ENCODE data around the gene HOPX.
"Not testable (repeated sequence)": the region's sequence is repeated elsewhere in the genome, so short reads cannot be mapped to it uniquely, and the experiment has no call there.

Gene HOPX, protein sequence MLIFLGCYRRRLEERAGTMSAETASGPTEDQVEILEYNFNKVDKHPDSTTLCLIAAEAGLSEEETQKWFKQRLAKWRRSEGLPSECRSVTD

DNA sequence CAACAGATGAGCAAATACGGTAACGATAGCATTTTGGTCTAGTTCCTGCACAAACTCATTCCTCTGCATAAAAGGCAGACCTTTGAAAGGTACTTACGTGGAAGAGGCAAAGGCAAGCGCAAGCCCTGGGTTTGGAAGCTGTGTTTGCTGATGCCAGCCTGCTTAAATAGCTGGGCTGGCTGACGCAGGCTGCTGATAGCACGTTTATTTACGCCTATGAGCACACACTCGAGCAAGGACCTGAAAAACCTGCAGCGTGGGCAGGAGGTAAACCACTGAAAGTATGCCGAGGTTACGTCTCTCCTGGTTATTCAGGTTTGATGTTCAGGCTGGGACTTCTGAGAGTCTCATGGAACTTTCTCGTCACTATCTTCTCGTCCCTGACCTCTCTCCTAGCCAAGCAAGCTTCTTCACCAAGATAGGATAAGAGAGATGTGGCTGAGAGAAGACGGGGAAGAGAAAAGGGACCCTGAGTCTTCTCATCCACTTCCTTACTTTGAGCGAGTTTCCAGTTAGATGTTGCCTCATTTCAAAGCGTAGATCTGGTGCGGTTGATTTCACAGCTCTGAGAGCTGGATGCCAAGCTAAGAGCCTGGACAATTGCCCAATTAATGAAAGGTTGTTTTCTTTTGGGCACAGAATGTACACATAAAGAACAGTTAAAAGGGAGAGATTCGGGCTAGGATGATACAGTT lies at the start of gene HOPX:
TSS of gene HOPX (minus strand) at position 139 of the 695 bp plus-strand sequence. CDS start 23,480 bp downstream, outside the sequence.
- no peak for DNase-seq

DNA sequence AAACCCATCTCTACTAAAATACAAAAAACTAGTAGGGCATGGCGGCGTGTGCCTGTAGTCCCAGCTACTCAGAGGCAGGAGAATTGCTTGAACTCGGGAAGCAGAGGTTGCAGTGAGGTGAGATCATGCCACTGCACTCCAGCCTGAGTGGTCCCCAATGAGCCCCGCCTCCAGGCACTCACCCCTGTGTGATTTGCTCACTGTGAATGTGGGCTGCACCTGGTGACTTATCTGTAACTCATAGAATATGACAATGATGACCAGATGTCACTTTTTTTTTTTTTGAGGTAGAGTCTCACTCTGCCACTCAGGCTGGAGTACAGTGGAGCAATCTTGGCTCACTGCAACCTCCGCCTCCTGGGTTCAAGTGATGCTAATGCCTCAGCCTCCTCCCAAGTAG lies 49.0 kb upstream of the HOPX start:
- DNase-seq, result no peak

DNA sequence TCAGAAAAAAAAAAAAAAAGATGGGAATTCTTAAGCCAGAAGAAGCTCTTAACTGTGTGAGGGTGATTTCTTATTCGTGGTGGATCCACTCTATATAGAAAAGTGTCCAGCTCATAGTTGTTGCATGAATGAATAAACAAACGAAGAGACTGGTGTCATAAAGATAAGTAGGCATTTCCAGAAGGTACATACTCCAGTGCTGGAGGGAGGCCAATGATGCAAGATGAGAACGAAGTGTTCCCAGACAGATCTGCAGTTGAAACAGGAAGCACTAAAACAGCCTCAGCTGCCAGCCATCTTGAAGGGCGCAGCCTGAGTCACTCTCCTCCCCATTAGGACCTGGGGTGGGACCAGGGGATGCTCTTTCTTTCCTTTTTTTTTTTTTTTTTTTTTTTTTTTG lies 47.4 kb upstream of the HOPX start:
- no peak for DNase-seq

DNA sequence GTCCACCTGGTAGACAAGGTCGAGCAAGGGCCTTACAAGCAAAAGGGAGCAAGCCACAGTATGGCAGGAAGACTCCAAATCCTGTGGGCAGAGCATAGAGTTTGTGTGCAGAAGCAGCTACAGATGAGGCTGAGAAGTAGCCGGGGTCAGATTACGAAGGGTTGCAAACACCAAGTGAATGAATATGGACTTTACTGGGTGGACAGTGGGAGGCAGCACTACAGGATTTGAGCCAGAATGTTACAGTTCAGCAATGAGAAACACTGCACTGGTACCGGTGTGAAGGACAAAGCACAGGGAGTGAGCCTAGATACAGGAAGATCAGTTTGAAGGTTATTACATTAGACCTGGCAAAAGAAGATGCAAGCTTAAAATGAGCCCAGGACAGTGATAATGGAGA lies 46.1 kb upstream of the HOPX start:
- no peak for DNase-seq

DNA sequence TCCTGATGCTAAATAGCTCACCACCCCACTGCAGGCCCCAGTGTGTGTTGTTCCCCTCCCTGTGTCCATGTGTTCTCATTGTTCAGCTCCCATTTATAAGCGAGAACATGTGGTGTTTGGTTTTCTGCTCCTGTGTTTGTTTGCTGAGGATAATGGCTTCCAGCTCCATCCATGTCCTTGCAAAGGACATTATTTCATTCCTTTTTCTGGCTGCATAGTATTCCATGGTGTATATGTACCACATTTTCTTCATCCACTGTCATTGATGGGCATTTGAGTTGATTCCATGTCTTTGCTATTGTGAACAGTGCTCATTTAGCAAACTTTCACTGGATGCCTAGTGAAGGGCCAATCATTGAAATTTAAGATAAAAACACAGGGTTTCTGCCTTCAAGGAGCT lies 45.5 kb upstream of the HOPX start:
- not testable (repeated sequence) for DNase-seq

DNA sequence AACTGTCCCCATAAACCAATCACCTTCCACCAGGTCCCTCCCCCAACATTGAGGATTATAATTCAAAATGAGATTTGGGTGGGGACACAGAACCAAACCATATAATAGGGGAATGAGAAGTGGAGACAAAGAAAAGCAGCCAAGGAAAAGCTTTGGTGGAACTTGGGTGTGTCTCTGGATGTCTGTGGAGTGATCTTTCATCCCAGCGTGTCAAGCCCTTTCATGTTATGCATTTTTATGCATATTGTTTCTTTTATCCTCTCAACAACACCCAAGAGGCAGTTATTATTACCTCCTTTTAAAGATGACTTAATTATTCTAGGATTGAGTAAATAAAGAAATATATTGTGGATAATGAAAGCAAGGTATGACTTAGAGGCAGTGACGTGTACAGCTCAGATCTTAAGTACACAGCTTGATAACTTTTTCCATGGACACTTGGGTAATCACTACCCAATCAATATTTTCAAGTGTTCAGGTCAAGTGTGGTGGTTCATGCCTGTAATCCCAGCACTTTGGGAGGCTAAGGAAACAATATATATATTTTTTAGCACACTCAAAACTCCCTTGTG lies 42.6 kb upstream of the HOPX start:
- no peak for DNase-seq

DNA sequence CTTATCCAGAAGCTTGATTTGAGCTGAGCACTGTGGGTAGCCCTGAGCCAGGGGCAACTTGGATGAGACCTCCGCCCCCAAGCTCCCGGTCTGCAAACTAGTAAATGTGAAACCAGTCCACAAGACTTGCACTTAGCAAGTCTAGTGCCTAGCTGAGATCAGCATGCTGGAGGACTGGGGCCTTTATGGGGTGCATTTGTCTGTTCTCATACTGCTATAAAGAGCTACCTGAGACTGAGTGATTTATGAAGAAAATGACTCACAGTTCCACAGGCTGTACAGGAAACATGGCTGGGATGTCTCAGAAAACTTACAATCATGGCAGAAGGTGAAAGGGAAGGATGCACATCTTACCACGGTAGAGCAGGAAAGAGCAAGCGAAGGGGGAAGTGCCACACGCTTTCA lies 42.1 kb upstream of the HOPX start:
- no peak for DNase-seq

DNA sequence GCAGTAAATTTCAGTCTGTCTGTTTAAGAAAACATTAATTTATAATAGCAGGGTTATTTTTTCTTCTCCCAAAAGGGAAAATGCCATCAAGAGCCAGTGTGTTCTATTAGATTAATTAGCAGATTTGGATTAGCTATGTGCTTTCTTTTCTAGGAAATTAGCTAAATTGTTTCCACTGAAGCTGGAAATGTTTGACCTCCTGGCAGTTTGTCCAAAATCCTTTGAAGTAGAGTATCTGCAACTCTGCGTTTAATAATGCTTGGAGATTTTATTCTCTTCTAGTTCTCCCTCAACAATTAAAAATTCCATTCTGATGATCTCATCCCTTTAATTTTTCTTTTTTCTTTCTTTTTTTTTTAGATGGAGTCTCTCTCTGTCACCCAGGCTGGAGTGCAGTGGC lies 27.1 kb upstream of the HOPX start:
- DNase-seq, result no peak

DNA sequence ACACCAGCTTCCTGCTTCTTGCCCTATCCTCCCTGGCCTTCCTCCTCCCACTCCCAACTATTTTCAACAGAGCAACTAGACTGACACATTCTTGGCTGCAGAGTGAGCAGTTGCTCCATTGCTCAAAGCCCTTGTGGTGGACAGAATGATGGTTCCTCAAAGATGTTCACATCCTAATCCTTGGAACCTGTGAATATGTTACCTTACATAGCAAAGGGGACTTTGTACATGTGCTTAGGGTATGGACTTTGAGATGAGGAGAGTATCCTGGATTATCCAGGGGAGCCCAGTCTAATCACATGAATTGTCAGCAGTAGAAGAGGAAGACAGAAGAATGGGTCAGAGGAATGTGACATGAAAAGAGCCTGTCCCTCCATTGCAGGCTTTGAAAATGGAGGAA lies 24.9 kb upstream of the HOPX start:
- DNase-seq, result no peak

DNA sequence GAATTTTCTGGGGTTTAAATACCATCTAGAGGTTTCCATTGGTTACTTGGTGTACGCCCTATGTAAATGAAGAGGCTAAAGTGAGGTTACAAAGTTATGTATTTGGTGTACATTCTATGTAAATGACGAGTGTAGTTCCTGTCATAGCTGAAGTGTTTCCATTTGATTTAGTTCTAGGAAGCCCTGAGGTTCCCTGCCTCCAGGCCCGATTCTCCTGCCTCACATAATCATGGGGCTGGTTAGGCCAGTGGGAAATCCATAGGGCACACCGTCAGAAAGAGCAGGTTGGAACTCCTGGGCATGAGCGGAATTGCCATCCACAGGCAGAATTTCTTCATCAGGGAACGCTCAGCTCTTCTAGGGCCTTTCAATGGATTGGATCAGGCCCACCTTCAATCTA lies 24.2 kb upstream of the HOPX start:
- no peak for DNase-seq

DNA sequence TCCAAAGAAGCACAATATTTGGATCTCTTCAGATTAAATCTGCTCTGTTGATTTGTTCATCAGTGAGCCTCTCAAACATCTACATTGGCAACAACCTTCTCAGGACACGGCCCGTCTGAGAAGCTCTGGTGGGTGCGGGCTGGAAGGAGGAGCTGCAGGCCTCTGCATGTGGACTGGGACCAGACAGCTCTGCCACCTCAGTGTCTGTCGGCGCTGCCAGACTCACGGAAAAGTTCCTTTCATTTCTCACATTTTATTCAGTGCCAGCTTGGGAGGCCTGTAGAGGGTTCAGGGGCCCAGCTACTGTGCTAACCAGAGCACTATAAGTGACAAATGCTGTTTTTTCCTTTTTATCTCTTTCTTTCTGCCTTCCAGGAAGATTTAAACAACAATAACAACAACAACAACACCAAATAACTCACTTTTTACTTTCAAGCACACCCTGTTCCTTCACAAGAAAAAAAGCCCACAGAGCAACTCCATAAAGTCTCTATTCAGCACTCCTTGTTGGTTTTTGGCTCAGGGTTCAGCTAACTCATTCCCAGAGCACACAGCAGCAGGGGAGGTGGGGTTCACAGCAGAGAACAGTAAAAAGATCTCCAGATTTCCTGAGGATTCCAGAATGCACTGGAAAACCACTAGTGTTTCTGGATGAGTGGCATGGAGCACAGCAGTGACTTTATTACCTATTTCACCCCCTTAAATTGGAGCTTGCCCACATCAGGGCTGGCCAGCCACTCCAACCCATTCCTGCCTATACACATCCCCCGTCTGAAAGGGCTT lies 23.2 kb upstream of the HOPX start:
- DNase-seq, result no peak

DNA sequence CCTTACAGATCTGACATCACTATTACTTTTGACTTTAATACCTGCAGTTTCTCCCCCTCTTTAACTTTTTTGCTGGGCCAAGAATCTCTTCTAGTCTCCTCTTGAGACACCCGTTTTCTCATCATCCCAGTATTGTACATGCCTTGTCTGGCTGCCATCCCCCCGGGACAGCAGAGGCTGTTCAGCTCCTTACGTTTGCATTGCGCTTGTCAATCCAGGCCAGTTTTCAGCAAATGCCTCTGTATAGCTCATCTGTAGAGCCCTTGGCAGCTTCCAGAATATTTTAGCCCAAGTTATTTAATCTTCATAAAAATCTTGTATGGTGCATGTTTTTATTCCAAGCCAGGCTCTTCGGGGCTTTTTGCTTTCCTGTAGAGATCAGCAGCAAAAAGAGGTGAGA lies 22.3 kb upstream of the HOPX start:
- no peak for DNase-seq

DNA sequence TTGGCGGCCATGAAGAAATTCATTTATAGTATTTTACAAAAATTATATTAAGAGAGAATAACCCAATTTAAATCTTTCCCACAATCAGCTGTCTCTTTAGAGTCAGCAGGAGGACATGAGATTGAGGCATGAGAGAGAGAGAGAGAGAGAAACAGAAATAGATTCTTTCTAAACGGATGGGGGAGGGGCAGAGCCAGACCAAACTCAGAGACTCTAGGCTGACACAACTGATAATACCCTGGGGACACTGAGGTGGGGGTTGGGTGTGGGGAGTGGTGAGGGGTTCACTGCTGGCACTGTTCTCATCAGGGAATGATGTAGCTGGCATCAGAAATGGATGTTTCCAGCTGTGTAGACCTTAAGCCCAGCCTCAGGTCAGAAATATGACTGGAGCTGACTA lies 20.5 kb upstream of the HOPX start:
- no peak for DNase-seq

DNA sequence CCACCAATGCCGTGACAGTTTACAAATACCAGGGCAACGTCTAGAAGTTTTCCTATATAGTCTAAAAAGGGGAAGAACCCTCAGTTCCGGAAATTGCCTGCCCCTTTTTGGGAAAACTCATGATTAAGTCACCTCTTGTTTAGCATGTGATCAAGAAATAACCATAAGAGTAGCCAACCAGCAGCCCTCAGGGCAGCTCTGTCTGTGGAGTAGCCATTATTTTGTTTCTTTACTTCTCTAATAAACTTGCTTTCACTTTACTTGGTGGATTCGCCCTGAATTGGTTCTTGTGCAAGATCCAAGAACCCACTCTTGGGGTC lies 20.0 kb upstream of the HOPX start:
- no peak for DNase-seq

DNA sequence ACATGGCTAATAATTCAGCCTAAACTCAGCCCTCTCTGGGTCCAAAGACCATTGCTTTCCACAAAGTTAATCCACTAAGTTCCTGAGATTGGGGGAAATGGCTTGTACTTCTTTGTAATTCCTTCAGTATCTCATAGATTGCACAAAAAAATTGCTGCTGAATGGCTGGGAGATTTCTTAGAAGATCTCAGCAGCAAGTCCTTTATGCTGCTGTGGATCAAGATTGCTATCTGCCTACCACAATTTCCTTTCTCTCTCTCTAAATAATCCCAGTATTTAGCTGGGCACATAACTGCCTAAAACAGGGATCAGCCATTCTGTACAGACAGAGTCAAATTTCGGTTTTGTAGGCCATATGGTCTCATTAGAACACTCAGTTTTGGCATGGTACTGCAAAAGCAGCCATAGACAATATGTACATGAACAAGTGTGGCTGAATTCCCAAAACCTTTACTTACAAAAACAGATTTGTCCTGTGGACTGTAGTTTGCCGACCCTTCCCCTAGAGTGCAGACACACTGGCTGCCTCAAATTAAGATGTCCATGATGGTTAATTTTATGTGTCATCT lies 18.5 kb upstream of the HOPX start:
- no peak for DNase-seq

DNA sequence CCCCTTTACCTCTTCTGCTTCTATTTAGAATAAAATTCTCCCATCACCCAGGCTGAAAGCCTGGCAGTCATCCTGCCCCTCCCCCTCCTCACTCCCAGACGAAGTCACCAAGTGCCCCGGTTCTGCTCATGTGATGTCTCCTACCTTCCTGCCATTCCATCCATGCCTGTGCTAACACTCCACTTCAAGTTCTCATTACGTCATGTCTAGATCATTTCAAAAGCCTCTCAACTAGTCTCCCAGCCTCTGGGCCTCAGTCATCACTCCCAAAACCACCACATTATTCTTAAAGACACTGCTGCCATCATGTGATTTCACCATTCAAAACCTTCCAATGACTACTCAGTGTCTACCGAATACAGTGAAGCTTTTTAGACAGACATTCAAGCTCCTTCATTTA lies 17.2 kb upstream of the HOPX start:
- no peak for DNase-seq

DNA sequence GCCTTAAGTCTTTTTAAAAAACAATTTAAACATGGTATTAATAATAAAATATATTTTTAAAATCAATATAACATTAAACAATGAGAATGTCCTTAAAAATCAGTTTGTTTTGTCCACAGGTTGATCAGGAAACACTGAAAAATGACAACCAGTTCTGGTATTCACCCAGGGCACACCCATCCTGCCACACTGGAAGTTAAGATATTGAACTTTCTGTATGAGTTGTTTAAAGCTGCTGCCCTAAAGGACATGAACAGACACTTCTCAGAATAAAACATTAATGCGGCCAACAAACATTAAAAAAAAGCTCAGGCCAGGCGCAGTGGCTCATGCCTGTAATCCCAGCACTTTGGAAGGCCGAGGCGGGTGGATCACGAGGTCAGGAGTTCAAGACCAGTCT lies 15.0 kb upstream of the HOPX start:
- no peak for DNase-seq

DNA sequence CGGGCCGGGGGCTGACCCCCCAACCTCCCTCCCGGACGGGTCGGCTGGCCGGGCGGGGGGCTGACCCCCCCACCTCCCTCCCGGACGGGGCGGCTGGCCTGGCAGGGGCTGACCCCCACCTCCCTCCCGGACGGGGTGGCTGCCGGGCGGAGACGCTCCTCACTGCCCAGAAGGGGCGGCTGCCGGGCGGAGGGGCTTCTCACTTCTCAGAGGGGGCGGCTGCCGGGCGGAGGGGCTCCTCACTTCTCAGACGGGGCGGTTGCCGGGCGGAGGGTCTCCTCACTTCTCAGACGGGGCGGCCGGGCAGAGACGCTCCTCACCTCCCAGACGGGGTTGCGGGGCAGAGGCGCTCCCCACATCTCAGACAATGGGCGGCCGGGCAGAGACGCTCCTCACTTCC lies 12.4 kb upstream of the HOPX start:
- not testable (repeated sequence) for DNase-seq

DNA sequence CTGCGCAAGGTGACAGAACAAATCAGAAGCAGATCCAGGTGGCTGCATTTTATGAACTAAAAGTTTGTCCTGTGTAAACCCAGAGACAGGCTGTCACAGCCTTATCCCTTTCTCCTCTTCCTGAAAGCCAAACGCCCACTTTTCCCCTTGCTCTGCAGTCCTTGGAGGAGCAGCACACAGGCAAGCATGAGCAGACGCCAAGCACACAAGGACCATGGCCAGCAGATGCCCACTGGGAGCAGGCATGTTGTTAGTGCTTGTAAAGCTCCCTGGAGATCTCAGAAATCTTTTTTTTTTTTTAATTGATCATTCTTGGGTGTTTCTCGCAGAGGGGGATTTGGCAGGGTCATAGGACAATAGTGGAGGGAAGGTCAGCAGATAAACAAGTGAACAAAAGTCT lies 11.5 kb upstream of the HOPX start:
- no peak for DNase-seq

DNA sequence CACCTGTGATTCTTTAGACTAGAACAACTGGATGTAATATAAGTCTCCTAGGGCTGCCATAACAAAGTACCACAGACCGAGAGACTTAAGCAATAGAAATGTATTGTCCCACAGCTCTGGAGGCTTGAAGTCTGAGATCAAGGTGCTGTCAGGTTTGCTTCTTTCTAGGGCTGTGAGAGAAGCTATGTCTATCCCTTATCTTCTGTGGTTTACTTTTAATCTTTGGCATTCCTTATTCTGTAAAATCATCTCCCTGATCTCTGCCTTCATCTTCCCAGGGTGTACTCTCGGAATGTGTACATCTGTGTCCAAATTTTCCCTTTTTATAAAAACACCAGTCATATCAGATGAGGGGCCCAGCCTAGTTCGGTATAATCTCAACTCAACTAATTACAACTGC lies 10.3 kb upstream of the HOPX start:
- no peak for DNase-seq

DNA sequence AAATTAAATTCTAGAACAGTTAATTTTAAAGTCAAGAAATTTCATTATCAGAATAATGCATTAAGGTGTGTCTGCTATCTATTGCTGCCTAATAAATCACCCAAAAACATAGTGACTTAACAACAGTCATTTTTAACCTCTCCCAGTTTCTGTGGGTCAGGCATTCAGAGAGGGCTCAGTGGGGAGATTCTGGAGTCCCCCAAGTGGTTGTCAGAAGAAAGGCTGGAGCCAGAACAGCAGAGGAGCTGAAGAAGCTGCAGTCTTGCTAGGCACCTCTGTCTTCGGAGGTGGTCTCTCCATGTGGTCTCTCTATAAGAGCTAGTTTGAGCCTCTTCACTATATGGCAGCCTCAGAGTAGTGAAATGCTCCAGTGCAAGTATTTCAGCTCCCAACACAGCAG lies 9.3 kb upstream of the HOPX start:
- no peak for DNase-seq

DNA sequence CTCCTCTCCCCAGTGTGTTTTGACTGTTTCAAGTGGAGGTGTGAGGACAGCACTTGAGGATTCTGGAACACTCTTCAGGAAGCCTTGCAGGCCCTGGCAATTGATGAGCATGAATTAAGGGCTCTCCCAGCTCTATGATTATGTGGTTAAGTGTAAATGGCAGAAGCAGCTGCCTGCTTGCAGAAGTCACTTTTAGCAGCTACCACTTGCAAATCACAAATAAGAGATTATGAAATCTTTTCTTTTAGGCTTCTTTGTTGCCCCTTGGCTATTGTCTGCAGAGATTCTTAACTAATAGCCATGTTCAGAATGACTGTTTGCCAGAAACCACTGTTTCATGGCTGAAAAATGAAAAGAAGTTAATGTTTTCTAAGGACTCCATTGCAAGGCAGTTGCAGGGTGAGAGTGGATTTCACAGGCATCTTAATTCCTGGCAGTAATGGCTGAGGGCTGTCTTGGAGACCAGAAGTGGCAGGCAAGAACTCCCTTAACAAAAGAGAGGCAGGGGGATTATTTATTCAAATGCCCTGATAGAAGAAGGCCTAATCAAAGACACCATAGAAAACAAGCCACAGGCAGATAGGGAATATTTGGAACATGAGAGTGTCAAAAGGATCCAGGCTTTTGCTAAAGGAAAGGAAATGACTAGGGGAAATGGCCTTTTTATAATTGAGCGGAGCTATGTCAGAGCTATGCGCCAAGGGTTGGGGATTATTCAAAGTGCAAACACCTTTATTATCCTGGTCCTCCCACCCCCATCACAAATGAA lies 8.3 kb upstream of the HOPX start:
- DNase-seq, result no peak

DNA sequence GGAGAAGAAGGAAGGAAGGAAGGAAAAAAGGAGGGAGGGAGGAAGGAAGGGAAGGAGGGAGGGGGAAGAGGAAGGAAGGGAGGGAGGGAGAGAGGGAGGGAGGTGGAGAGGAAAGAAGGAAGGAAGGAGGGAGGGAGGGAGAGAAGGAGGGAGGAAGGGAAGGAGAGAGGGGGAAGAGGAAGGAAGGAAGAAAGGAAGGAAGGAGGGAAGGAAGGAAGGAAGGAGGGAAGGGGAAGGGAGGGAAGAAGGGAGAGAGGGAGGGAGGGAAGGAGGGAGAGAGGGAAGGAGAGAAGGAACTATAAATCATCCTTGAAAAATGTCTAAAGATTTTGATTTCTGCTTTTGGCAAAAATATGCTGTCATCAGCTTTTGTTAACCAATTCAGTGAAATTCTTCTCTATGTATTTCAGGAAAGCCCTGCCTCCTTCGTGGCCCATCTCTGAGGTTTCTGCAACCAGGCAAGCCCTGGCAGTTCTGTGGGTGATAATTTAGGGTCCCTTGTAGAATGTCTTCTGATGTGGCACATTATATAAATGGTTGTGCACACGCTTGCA lies 7.1 kb upstream of the HOPX start:
- no peak for DNase-seq
